HepG2 (cell line): Measurements from ENCODE around the gene CMIP. TPM values are rescaled to one million over a fixed set of nuclear protein-coding genes. Genes with fewer than 3 reads are reported as not detected.

Source experiments
- ATF1 ChIP-seq: IDR thresholded peaks from 2 replicates; pipeline ENCODE4 v1.6.1; 2016; ENCODE audit warnings: mild to moderate bottlenecking, control low read depth
- ATF6 ChIP-seq: sonication (generic); formaldehyde crosslinking; conservative IDR thresholded peaks from 2 replicates; pipeline ENCODE4 v1.4.0; 2020; ENCODE audit warnings: missing genetic modification reagents
- CSRNP2 ChIP-seq: sonication (generic); formaldehyde crosslinking; conservative IDR thresholded peaks from 2 replicates; pipeline ENCODE4 v1.8.0; 2022; ENCODE audit warnings: low read depth, missing genetic modification reagents
- GATA4 ChIP-seq: sonication (generic); IDR thresholded peaks from 2 replicates; pipeline ENCODE4 v1.6.1; 2016; ENCODE audit warnings: antibody characterized with exemption, low read depth, borderline replicate concordance
- JUND ChIP-seq: sonication (generic); formaldehyde crosslinking; IDR thresholded peaks from 2 replicates; pipeline ENCODE4 v1.8.0; 2022; ENCODE audit warnings: mild to moderate bottlenecking, missing genetic modification reagents
- KAT8 ChIP-seq: IDR thresholded peaks from 2 replicates; pipeline ENCODE4 v1.6.1; 2016; ENCODE audit warnings: missing genetic modification reagents, missing compliant biosample characterization
- RXRB ChIP-seq: IDR thresholded peaks from 2 replicates; pipeline ENCODE4 v1.6.1; 2016; ENCODE audit warnings: borderline replicate concordance, missing genetic modification reagents, missing compliant biosample characterization
- STAG1 ChIP-seq: sonication (generic); formaldehyde crosslinking; IDR thresholded peaks from 2 replicates; pipeline ENCODE4 v1.4.0; 2020; ENCODE audit warnings: missing genetic modification reagents
- STAT5B ChIP-seq: sonication (generic); formaldehyde crosslinking; IDR thresholded peaks from 2 replicates; pipeline ENCODE4 v1.4.0; 2020; ENCODE audit warnings: missing genetic modification reagents
- THAP11 ChIP-seq: IDR thresholded peaks from 2 replicates; pipeline ENCODE4 v1.6.1; 2016; ENCODE audit warnings: missing biosample characterization, missing genetic modification reagents
- ZBTB21 ChIP-seq: sonication (generic); formaldehyde crosslinking; IDR thresholded peaks from 2 replicates; pipeline ENCODE4 v1.4.0; 2020; ENCODE audit warnings: missing genetic modification reagents
- ZMAT5 ChIP-seq: sonication (generic); formaldehyde crosslinking; IDR thresholded peaks from 2 replicates; pipeline ENCODE4 v1.5.0; 2020; ENCODE audit warnings: mild to moderate bottlenecking, low read depth, missing genetic modification reagents, borderline replicate concordance
- ZMYM4 ChIP-seq: sonication (generic); formaldehyde crosslinking; IDR thresholded peaks from 2 replicates; pipeline ENCODE4 v1.8.1; 2023; ENCODE audit warnings: mild to moderate bottlenecking, missing genetic modification reagents
- ZNF260 ChIP-seq: sonication (generic); formaldehyde crosslinking; IDR thresholded peaks from 2 replicates; pipeline ENCODE4 v1.4.0; 2020; ENCODE audit warnings: missing genetic modification reagents, low read depth, mild to moderate bottlenecking, borderline replicate concordance
- ZNF274 ChIP-seq: sonication (generic); formaldehyde crosslinking; IDR thresholded peaks from 2 replicates; pipeline ENCODE4 v1.5.1; 2020; ENCODE audit warnings: mild to moderate bottlenecking, missing genetic modification reagents
- ZNF296 ChIP-seq: sonication (generic); formaldehyde crosslinking; conservative IDR thresholded peaks from 2 replicates; pipeline ENCODE4 v1.5.0; 2020; ENCODE audit warnings: mild to moderate bottlenecking, missing genetic modification reagents
- ZNF652 ChIP-seq: IDR thresholded peaks from 2 replicates; pipeline ENCODE4 v1.6.1; 2016; ENCODE audit warnings: low read depth, borderline replicate concordance
- polyA plus RNA-seq, 8 experiments: library from polyadenylated mRNA; depleted of rRNA in 3 of 8; stranded (reverse) in 7 of 8; unstranded in 1 of 8; fragments of >200 nt; fragmentation: Illumina TruSeq in 4 of 8; extraction: Trizol in 4 of 8; gene quantifications; 2 replicates each; pipeline versions ENCODE4 v1.2.1 to v1.2.3, GENCODE V29; 2011 to 2016; ENCODE audit warnings: low read depth in 4 of 8, missing spikeins in 1 of 8, mixed read lengths in 1 of 8; ENCODE audit not compliant: insufficient read depth in 1 of 8
- total RNA-seq, 5 experiments: library from RNA; depleted of rRNA; stranded (reverse); fragments of >200 nt; fragmentation: Illumina TruSeq; extraction: Trizol; gene quantifications; 2 replicates each; pipeline ENCODE4 v1.2.3, GENCODE V29; 2016; ENCODE audit warnings: low read depth in 1 of 5
- TF ChIP-seq, protein P1 (sequence below): IDR thresholded peaks from 2 replicates; pipeline ENCODE4 v1.6.1; 2016; ENCODE audit warnings: low read depth, missing genetic modification reagents, missing compliant biosample characterization
- TF ChIP-seq, protein P2 (sequence below): sonication (generic); formaldehyde crosslinking; IDR thresholded peaks from 2 replicates; pipeline ENCODE4 v1.5.0; 2020; ENCODE audit warnings: mild to moderate bottlenecking, missing genetic modification reagents, borderline replicate concordance

Gene CMIP
- total and polyA plus RNA-seq, 2 of the 13 experiments (the other 11 are each of a cell fraction or from before 2014, with no cell fraction given), result 10.9 to 18.1 TPM

DNA sequence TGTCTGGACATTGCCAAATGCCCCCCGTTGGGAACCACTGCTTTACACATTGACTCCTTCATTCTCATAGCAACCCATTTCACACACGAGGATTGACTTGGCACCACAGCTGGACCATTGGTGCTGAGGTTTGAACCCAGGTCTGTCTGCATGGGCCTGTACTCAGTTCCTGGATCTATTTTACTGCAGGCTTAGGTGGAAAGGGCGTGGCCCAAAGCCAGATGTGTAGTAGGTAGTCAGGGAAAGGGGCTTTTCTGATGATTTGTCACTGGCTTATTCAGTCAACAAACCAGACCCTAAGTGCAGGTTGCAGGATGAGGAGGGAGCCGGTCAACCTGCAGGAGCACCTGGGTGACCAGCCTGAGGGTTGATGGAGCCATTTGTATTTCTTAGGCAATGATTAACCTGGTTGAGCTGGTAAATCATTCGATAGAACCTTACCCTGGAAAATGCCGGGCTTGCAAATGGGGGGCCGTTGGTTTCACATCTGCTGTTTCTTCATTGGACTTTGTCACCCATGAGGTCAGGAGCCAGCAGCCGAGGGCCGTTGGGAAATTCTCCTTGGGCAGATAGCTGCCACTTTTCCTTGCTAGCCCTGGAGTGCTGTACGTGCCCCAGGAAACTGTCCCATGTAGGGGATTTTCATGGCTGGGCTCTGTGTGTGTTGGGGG, 104.4 kb downstream of the CMIP start (continued):
- peak; percentile 60; the same call in 1 of the 2 replicates for TF ChIP-seq THAP11 (CRISPR knock-in tag)
- TF ChIP-seq STAG1 (CRISPR knock-in tag), result 0 out of 2 replicates have a peak, but pooled peaks have one; percentile 6
- no peak; the same call in 1 of the 2 replicates for TF ChIP-seq ATF6
- TF ChIP-seq ZNF260 (CRISPR knock-in tag), result no peak
- TF ChIP-seq ZNF652 (CRISPR knock-in tag), result no peak
- TF ChIP-seq KAT8 (CRISPR knock-in tag), result peak; percentile 68
- no peak for TF ChIP-seq ATF1
- TF ChIP-seq GATA4, result no peak; the same call in 1 of the 2 replicates
- TF ChIP-seq ZMAT5 (CRISPR knock-in tag), result no peak
- no peak for TF ChIP-seq ZBTB21
- TF ChIP-seq ZNF296 (CRISPR knock-in tag), result no peak
- peak; percentile 82 for TF ChIP-seq RXRB
- TF ChIP-seq, protein P1, sequence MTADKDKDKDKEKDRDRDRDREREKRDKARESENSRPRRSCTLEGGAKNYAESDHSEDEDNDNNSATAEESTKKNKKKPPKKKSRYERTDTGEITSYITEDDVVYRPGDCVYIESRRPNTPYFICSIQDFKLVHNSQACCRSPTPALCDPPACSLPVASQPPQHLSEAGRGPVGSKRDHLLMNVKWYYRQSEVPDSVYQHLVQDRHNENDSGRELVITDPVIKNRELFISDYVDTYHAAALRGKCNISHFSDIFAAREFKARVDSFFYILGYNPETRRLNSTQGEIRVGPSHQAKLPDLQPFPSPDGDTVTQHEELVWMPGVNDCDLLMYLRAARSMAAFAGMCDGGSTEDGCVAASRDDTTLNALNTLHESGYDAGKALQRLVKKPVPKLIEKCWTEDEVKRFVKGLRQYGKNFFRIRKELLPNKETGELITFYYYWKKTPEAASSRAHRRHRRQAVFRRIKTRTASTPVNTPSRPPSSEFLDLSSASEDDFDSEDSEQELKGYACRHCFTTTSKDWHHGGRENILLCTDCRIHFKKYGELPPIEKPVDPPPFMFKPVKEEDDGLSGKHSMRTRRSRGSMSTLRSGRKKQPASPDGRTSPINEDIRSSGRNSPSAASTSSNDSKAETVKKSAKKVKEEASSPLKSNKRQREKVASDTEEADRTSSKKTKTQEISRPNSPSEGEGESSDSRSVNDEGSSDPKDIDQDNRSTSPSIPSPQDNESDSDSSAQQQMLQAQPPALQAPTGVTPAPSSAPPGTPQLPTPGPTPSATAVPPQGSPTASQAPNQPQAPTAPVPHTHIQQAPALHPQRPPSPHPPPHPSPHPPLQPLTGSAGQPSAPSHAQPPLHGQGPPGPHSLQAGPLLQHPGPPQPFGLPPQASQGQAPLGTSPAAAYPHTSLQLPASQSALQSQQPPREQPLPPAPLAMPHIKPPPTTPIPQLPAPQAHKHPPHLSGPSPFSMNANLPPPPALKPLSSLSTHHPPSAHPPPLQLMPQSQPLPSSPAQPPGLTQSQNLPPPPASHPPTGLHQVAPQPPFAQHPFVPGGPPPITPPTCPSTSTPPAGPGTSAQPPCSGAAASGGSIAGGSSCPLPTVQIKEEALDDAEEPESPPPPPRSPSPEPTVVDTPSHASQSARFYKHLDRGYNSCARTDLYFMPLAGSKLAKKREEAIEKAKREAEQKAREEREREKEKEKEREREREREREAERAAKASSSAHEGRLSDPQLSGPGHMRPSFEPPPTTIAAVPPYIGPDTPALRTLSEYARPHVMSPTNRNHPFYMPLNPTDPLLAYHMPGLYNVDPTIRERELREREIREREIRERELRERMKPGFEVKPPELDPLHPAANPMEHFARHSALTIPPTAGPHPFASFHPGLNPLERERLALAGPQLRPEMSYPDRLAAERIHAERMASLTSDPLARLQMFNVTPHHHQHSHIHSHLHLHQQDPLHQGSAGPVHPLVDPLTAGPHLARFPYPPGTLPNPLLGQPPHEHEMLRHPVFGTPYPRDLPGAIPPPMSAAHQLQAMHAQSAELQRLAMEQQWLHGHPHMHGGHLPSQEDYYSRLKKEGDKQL (CRISPR knock-in tag), result 0 out of 2 replicates have a peak, but pooled peaks have one; percentile 50
- no peak for TF ChIP-seq STAT5B (CRISPR knock-in tag)
- TF ChIP-seq ZNF274 (CRISPR knock-in tag), result no peak
- TF ChIP-seq, protein P2, sequence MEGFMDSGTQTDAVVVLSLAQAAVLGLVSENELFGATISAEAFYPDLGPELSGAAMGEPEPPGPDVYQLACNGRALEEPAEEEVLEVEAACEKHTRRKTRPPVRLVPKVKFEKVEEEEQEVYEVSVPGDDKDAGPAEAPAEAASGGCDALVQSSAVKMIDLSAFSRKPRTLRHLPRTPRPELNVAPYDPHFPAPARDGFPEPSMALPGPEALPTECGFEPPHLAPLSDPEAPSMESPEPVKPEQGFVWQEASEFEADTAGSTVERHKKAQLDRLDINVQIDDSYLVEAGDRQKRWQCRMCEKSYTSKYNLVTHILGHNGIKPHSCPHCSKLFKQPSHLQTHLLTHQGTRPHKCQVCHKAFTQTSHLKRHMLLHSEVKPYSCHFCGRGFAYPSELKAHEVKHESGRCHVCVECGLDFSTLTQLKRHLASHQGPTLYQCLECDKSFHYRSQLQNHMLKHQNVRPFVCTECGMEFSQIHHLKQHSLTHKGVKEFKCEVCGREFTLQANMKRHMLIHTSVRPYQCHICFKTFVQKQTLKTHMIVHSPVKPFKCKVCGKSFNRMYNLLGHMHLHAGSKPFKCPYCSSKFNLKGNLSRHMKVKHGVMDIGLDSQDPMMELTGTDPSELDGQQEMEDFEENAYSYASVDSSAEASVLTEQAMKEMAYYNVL, result no peak; the same call in 1 of the 2 replicates
- no peak for TF ChIP-seq CSRNP2 (CRISPR knock-in tag)
- no peak for TF ChIP-seq JUND (CRISPR knock-in tag)
- peak; percentile 88 for TF ChIP-seq ZMYM4 (CRISPR knock-in tag)
